ENCODE measurements around the gene GTF2H3.

GTF2H3 gene

GRCh38 chr12:123602651-123603195 lies 30.9 kb upstream of the GTF2H3 start:
- TF ChIP-seq TAF1 (IDR thresholded peaks at IDR 0.05; ENCODE audit: low read depth) (no peak), RAD21 (IDR thresholded peaks at IDR 0.05; ENCODE audit: low read depth) (no peak), EP300 (IDR thresholded peaks at IDR 0.05; ENCODE audit: borderline replicate concordance) (no peak), NFIC (IDR thresholded peaks at IDR 0.05) (no peak), MAX (IDR thresholded peaks at IDR 0.05) (no peak), TCF12 (IDR thresholded peaks at IDR 0.05; ENCODE audit: low read depth) (no peak), CREB1 (IDR thresholded peaks at IDR 0.05; ENCODE audit: low read depth) (no peak), FOXM1 (IDR thresholded peaks at IDR 0.05; ENCODE audit: borderline replicate concordance, low read depth) (no peak), CEBPB (IDR thresholded peaks at IDR 0.05) (no peak), TEAD4 (IDR thresholded peaks at IDR 0.05) (no peak), ZBTB7A (IDR thresholded peaks at IDR 0.05; ENCODE audit: low read depth) (no peak)
- TF ChIP-seq, protein P1, sequence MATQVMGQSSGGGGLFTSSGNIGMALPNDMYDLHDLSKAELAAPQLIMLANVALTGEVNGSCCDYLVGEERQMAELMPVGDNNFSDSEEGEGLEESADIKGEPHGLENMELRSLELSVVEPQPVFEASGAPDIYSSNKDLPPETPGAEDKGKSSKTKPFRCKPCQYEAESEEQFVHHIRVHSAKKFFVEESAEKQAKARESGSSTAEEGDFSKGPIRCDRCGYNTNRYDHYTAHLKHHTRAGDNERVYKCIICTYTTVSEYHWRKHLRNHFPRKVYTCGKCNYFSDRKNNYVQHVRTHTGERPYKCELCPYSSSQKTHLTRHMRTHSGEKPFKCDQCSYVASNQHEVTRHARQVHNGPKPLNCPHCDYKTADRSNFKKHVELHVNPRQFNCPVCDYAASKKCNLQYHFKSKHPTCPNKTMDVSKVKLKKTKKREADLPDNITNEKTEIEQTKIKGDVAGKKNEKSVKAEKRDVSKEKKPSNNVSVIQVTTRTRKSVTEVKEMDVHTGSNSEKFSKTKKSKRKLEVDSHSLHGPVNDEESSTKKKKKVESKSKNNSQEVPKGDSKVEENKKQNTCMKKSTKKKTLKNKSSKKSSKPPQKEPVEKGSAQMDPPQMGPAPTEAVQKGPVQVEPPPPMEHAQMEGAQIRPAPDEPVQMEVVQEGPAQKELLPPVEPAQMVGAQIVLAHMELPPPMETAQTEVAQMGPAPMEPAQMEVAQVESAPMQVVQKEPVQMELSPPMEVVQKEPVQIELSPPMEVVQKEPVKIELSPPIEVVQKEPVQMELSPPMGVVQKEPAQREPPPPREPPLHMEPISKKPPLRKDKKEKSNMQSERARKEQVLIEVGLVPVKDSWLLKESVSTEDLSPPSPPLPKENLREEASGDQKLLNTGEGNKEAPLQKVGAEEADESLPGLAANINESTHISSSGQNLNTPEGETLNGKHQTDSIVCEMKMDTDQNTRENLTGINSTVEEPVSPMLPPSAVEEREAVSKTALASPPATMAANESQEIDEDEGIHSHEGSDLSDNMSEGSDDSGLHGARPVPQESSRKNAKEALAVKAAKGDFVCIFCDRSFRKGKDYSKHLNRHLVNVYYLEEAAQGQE (IDR thresholded peaks at IDR 0.05; ENCODE audit: low read depth), result no peak
- TF ChIP-seq, protein P2, sequence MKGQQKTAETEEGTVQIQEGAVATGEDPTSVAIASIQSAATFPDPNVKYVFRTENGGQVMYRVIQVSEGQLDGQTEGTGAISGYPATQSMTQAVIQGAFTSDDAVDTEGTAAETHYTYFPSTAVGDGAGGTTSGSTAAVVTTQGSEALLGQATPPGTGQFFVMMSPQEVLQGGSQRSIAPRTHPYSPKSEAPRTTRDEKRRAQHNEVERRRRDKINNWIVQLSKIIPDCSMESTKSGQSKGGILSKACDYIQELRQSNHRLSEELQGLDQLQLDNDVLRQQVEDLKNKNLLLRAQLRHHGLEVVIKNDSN (IDR thresholded peaks at IDR 0.05), result no peak

GRCh38 chr12:123607756-123608155 lies 25.9 kb upstream of the GTF2H3 start:
- TF ChIP-seq FOXM1 (IDR thresholded peaks at IDR 0.05; ENCODE audit: borderline replicate concordance, low read depth) (no peak), EP300 (IDR thresholded peaks at IDR 0.05; ENCODE audit: borderline replicate concordance) (no peak), CREB1 (IDR thresholded peaks at IDR 0.05; ENCODE audit: low read depth) (no peak), EGR1 (IDR thresholded peaks at IDR 0.05) (no peak)

DNA sequence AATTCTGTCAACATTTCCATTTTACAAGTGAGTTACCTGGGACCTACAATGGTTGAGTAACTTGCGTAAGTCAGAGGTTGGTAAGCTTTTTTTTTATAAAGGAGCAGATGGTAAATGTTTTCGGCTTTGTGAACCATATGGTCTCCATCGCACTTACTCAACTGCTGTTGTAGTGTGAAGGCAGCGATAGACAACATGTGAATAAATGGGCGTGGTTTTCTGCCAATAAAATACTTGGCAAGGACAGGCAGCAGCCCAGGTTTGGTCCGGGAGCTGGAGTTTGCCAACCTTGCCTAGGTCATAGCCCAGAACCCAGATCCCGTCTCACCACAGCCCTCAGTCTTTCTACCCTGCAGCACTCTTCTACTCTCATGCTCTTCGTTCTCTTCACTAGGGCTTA lies 25.4 kb upstream of the GTF2H3 start:
- TF ChIP-seq, protein P1 (IDR thresholded peaks at IDR 0.05; ENCODE audit: low read depth), result no peak
- TF ChIP-seq TCF12 (IDR thresholded peaks at IDR 0.05; ENCODE audit: low read depth), result no peak
- TF ChIP-seq EGR1 (IDR thresholded peaks at IDR 0.05), result no peak

- TF ChIP-seq FOXM1 (IDR thresholded peaks at IDR 0.05; ENCODE audit: borderline replicate concordance, low read depth) (no peak), RAD21 (IDR thresholded peaks at IDR 0.05; ENCODE audit: low read depth) (no peak), TEAD4 (IDR thresholded peaks at IDR 0.05) (no peak), CREB1 (IDR thresholded peaks at IDR 0.05; ENCODE audit: low read depth) (no peak), MAX (IDR thresholded peaks at IDR 0.05) (no peak), YY1 (IDR thresholded peaks at IDR 0.05; ENCODE audit: low read depth) (no peak), CEBPB (IDR thresholded peaks at IDR 0.05) (no peak), TAF1 (IDR thresholded peaks at IDR 0.05; ENCODE audit: low read depth) (no peak), ZBTB7A (IDR thresholded peaks at IDR 0.05; ENCODE audit: low read depth) (no peak), EP300 (IDR thresholded peaks at IDR 0.05; ENCODE audit: borderline replicate concordance) (no peak), NFIC (IDR thresholded peaks at IDR 0.05) (no peak), EGR1 (IDR thresholded peaks at IDR 0.05) (no peak), TCF12 (IDR thresholded peaks at IDR 0.05; ENCODE audit: low read depth) (no peak)
- TF ChIP-seq, protein P1 (IDR thresholded peaks at IDR 0.05; ENCODE audit: low read depth), result no peak
- TF ChIP-seq, protein P2 (IDR thresholded peaks at IDR 0.05), result no peak
Observed at GRCh38 chr12:123614110-123614509, 19.5 kb upstream of the GTF2H3 start.

DNA sequence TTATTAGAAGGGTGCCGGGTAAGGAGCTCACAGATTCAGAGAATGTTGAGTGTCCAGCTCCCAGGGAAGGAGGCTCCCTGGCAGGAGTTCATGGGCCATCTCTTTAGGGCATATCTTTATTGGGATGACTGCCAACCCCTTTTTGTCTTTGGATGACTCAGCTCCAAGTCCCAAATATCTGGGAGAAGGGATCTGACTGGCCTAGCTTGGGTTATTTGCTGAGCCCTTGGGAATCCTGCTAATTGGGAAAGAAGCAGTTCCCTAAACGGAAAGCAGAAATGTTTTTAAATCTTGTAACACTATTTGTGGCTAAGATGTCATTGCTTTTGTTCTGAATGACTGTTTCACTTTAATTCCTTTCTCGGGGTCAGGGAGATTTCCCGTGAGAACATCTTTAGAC lies 19.1 kb upstream of the GTF2H3 start:
- TF ChIP-seq FOXM1 (IDR thresholded peaks at IDR 0.05; ENCODE audit: borderline replicate concordance, low read depth) (no peak), TEAD4 (IDR thresholded peaks at IDR 0.05) (no peak), CEBPB (IDR thresholded peaks at IDR 0.05) (no peak), ZBTB7A (IDR thresholded peaks at IDR 0.05; ENCODE audit: low read depth) (no peak), RAD21 (IDR thresholded peaks at IDR 0.05; ENCODE audit: low read depth) (no peak), TCF12 (IDR thresholded peaks at IDR 0.05; ENCODE audit: low read depth) (no peak), TAF1 (IDR thresholded peaks at IDR 0.05; ENCODE audit: low read depth) (no peak), NFIC (IDR thresholded peaks at IDR 0.05) (no peak), YY1 (IDR thresholded peaks at IDR 0.05; ENCODE audit: low read depth) (no peak), EGR1 (IDR thresholded peaks at IDR 0.05) (no peak), MAX (IDR thresholded peaks at IDR 0.05) (no peak), EP300 (IDR thresholded peaks at IDR 0.05; ENCODE audit: borderline replicate concordance) (no peak)
- TF ChIP-seq, protein P1 (IDR thresholded peaks at IDR 0.05; ENCODE audit: low read depth), result no peak
- TF ChIP-seq, protein P2 (IDR thresholded peaks at IDR 0.05), result no peak
